22Rv1 (cell line): ENCODE results near the gene KREMEN1.

Experiments used
- ZFX ChIP-seq: fragments of 450-650 bp; IDR thresholded peaks from 2 replicates; pipeline ENCODE4 v1.6.1; 2017; ENCODE audit warnings: antibody characterized with exemption, borderline replicate concordance
- TF ChIP-seq, protein P1 (sequence below): fragments of 450-650 bp; IDR thresholded peaks from 2 replicates; pipeline ENCODE4 v1.5.1; 2017; ENCODE audit warnings: mild to moderate bottlenecking

DNA sequence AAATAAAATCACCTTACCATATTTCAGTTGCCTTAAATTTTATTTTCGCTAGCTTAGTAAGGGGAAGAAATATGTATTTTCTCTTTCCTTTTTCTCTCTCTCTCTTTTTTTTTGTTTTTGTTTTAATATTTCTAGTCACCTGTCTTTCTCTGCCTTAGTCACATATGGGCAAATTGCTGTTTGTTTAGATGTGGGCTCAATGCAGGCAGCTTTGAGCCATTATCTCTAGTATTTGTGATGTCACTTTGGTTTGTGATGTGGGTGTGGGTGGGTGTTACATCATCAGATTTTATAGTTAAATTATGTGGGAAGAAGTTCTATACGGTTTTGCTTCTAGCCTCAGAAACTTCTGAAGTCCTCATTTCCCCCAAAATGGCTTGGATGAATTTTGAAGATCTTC, 11.1 kb upstream of the KREMEN1 start, which contains the start of gene C22orf31:
- TF ChIP-seq, protein P1, sequence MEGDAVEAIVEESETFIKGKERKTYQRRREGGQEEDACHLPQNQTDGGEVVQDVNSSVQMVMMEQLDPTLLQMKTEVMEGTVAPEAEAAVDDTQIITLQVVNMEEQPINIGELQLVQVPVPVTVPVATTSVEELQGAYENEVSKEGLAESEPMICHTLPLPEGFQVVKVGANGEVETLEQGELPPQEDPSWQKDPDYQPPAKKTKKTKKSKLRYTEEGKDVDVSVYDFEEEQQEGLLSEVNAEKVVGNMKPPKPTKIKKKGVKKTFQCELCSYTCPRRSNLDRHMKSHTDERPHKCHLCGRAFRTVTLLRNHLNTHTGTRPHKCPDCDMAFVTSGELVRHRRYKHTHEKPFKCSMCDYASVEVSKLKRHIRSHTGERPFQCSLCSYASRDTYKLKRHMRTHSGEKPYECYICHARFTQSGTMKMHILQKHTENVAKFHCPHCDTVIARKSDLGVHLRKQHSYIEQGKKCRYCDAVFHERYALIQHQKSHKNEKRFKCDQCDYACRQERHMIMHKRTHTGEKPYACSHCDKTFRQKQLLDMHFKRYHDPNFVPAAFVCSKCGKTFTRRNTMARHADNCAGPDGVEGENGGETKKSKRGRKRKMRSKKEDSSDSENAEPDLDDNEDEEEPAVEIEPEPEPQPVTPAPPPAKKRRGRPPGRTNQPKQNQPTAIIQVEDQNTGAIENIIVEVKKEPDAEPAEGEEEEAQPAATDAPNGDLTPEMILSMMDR = no peak
- TF ChIP-seq ZFX = no peak
